ENCODE data around the gene KCTD10.

DNA sequence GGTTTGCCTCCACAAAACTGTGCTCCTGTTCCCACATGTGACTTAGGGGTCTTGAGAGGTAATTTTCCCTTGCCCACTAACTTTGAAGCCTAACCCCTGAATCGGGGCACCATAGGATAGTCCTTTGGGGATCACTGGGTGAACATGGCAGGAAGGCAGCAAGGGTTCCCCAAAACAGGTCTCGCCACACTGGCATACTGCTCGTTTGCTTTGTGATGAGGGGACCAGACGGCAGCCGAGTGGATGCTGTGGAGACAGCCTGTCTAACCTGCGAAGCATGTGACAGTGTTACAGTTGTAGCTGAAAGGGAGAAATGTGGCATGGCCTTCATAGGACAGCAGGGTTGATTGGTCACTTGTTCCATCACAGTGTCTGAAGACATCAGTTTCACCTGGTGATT, 42.7 kb upstream of the KCTD10 start:
- TF ChIP-seq NFIC (IDR thresholded peaks at IDR 0.05) = no peak
- TF ChIP-seq, protein P1, sequence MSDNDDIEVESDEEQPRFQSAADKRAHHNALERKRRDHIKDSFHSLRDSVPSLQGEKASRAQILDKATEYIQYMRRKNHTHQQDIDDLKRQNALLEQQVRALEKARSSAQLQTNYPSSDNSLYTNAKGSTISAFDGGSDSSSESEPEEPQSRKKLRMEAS (IDR thresholded peaks at IDR 0.05) = no peak

All from Ishikawa (cell line).